Body of pancreas (tissue), 4 donors: ENCODE measurements around the gene MRC1.

ENCODE experiments used
- POLR2A ChIP-seq, 3 donors: fragments of 450-650 bp; IDR thresholded peaks; one replicate each; pipeline ENCODE4 v1.6.1; 2016; ENCODE audit warnings: antibody characterized with exemption in 3 of 3, mild to moderate bottlenecking in 2 of 3
- TF ChIP-seq, protein P1 (sequence below), 7 experiments: fragments of 450-650 bp in 4 of 7; fragments of 200-600 bp in 3 of 7; sonication (generic) in 3 of 7; IDR thresholded peaks; one replicate each; pipeline ENCODE4 v1.5.1; 2016 to 2019; ENCODE audit warnings: antibody characterized with exemption in 7 of 7

DNA sequence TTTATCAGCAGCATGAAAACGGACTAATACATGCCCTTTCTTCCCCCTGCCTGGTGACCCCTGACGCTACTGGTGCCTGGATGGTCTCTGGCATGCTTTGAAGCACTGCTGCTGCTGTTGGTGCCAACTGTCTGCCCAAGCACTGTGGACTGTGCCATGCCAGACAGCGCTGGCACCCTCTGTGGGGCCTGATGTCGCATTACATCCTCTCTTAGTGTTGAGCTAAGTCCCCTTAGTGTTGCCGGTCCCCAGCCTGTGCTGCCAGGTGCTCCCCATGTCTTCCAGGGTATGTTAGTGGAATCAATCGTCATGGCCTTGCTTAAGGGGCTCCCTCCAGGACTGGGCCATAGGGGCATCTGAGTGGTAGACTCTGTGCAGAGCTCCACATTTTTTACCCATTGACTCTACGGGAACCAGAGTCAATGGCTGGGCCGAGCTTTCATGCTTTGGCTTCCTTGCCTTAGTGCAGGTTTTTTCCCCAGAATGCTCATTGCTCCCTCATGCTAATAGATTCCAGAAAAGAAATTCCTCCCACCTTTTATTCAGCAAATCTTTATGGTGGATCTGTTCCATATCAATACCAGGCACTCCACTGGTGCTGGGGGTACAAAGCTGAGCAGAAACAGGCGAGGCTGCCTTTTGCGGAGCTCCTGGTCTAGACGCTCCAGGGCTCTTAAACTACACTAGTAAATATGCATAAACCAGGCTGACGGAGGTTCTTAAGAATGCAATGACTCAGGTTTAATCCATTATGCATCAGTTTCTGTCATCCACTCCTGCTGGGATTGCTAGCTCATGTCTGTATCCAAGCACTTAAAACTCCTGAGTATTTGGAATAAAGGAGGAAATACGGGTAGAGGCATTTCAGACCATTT is 21.8 kb upstream of the MRC1 start:
- TF ChIP-seq POLR2A (IDR thresholded peaks at IDR 0.05): no peak
- TF ChIP-seq, protein P1, sequence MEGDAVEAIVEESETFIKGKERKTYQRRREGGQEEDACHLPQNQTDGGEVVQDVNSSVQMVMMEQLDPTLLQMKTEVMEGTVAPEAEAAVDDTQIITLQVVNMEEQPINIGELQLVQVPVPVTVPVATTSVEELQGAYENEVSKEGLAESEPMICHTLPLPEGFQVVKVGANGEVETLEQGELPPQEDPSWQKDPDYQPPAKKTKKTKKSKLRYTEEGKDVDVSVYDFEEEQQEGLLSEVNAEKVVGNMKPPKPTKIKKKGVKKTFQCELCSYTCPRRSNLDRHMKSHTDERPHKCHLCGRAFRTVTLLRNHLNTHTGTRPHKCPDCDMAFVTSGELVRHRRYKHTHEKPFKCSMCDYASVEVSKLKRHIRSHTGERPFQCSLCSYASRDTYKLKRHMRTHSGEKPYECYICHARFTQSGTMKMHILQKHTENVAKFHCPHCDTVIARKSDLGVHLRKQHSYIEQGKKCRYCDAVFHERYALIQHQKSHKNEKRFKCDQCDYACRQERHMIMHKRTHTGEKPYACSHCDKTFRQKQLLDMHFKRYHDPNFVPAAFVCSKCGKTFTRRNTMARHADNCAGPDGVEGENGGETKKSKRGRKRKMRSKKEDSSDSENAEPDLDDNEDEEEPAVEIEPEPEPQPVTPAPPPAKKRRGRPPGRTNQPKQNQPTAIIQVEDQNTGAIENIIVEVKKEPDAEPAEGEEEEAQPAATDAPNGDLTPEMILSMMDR (IDR thresholded peaks at IDR 0.05): no peak
